K562 (cell line): ENCODE data around the gene URM1. TPM values are rescaled to one million over a fixed set of nuclear protein-coding genes. Genes with fewer than 3 reads are reported as not detected.

Source experiments
- ATAC-seq: fragments of 200-7000 bp; cut with Tn5 transposase; 3 replicates; pipeline ENCODE4 v1.9.1; 2020; ENCODE audit warnings: moderate library complexity
- BruUV-seq: library from RNA; stranded (reverse); fragments of 400-500 nt; replicated peaks from 2 replicates; lab custom pipeline; 2021; lab: Mats Ljungman, UMichigan
- CTCF ChIA-PET: fragments of 300-600 bp; formaldehyde crosslinking; extraction: SDS; loops from one replicate; lab custom pipeline; 2021; ENCODE audit warnings: low intra/inter-chr PET ratio; lab: Yijun Ruan, JAX
- POLR2A ChIA-PET: fragments of 300-600, 350-650 bp; sonication (Branson Sonifier 250); formaldehyde crosslinking; extraction: SDS; loops from one replicate; lab custom pipeline; 2021; ENCODE audit warnings: antibody characterized with exemption, inconsistent platforms; lab: Yijun Ruan, JAX
- DNase-seq, 4 experiments: peaks; one replicate each; pipeline versions ENCODE4 v3.0.0 to v3.0.0-alpha.2; 2011 to 2018; ENCODE audit warnings: low spot score in 3 of 4, mixed read lengths in 3 of 4; ENCODE audit errors: extremely low read depth in 1 of 4
- FAIRE-seq: peaks from 2 replicates; lab custom pipeline; 2011; peaks lifted over from hg19 to GRCh38; lab: Jason Lieb, UNC
- H2AFZ ChIP-seq: 2 replicates; pipeline ENCODE4 v1.6.0; 2011; ENCODE audit warnings: low read depth, low read length, control low read depth, inconsistent platforms
- H3K27ac ChIP-seq: fragments of 200-600 bp; 3 replicates; pipeline ENCODE4 v1.8.0; 2011; ENCODE audit warnings: low read depth, mild to moderate bottlenecking, control low read depth, inconsistent platforms, low read length, moderate library complexity, mixed read lengths; ENCODE audit errors: extremely low read depth
- H3K27me3 ChIP-seq, 2 experiments: fragments of 300-600 bp in 1 of 2; 2 replicates in 1 of 2; 3 replicates in 1 of 2; pipeline versions ENCODE4 v1.6.0 to v1.8.0; 2011; ENCODE audit warnings: inconsistent platforms in 2 of 2, low read length in 2 of 2, mild to moderate bottlenecking in 1 of 2, mixed read lengths in 1 of 2, moderate library complexity in 1 of 2; ENCODE audit not compliant: control insufficient read depth in 2 of 2, insufficient read depth in 2 of 2
- H3K36me3 ChIP-seq: fragments of 300-600 bp; 3 replicates; pipeline ENCODE4 v1.8.0; 2011; ENCODE audit warnings: mild to moderate bottlenecking, low read length, inconsistent platforms; ENCODE audit not compliant: control insufficient read depth, insufficient read depth
- H3K4me1 ChIP-seq, 2 experiments: fragments of 200-600 bp in 1 of 2; replicated peaks in 1 of 2; 2 replicates in 1 of 2; 3 replicates in 1 of 2; pipeline versions ENCODE4 v1.5.1 to v1.8.0; 2011; ENCODE audit warnings: inconsistent platforms in 2 of 2, low read length in 2 of 2, mild to moderate bottlenecking in 1 of 2, mixed read lengths in 1 of 2, moderate library complexity in 1 of 2; ENCODE audit not compliant: control insufficient read depth in 2 of 2, insufficient read depth in 2 of 2
- H3K4me2 ChIP-seq: 2 replicates; pipeline ENCODE4 v1.6.1; 2011; ENCODE audit warnings: low read length, control low read depth, inconsistent platforms, mixed read lengths; ENCODE audit not compliant: insufficient read depth
- H3K4me3 ChIP-seq: fragments of 200-600 bp; sonication (generic), shearing (Covaris generic); 2 replicates; pipeline ENCODE4 v1.5.1; 2016; ENCODE audit warnings: control low read depth, inconsistent platforms
- H3K79me2 ChIP-seq: fragments of 200-600 bp; 3 replicates; pipeline ENCODE4 v1.8.0; 2011; ENCODE audit warnings: low read length, inconsistent platforms; ENCODE audit not compliant: control insufficient read depth, insufficient read depth
- H3K9ac ChIP-seq, 2 experiments: 2 replicates each; pipeline versions ENCODE4 v1.6.0 to v1.6.1; 2011; ENCODE audit warnings: low read depth in 2 of 2, low read length in 2 of 2, control low read depth in 1 of 2, inconsistent platforms in 1 of 2, mild to moderate bottlenecking in 1 of 2, mixed read lengths in 1 of 2; ENCODE audit not compliant: insufficient read depth in 1 of 2
- H3K9me1 ChIP-seq: one replicate; pipeline ENCODE4 v1.6.0; 2011; ENCODE audit warnings: inconsistent platforms, mild to moderate bottlenecking, low read length, moderate library complexity; ENCODE audit not compliant: control insufficient read depth, insufficient read depth
- H3K9me3 ChIP-seq: replicated peaks from 2 replicates; pipeline ENCODE4 v1.5.1; 2011; ENCODE audit warnings: low read depth, low read length, inconsistent platforms; ENCODE audit not compliant: control insufficient read depth, insufficient read depth
- H4K20me1 ChIP-seq: replicated peaks from 2 replicates; pipeline ENCODE4 v1.6.1; 2011; ENCODE audit warnings: low read length, inconsistent platforms, mixed read lengths; ENCODE audit not compliant: control insufficient read depth, insufficient read depth
- ELF4 ChIP-seq: fragments of 450-650 bp; formaldehyde crosslinking; IDR thresholded peaks from 2 replicates; pipeline ENCODE4 v1.4.0; 2022; ENCODE audit warnings: missing genetic modification characterization
- PRDM10 ChIP-seq: fragments of 450-650 bp; IDR thresholded peaks from 2 replicates; pipeline ENCODE4 v1.6.1; 2018; ENCODE audit not compliant: partially characterized antibody
- WGBS: fragments of 100-300 bp; shearing (Covaris generic); methylation state at CpG from one replicate; pipeline ENCODE4 v1.1.6; 2016; ENCODE audit warnings: low coverage, mixed read lengths; ENCODE audit not compliant: insufficient coverage; ENCODE audit errors: missing lambda C conversion rate; 5-methylcytosine and 5-hydroxymethylcytosine counted together
- in situ Hi-C: fragments of 300-500 bp; cut with MboI; formaldehyde crosslinking; loops from 4 replicates; pipeline ENCODE4 v1.15.0; 2018; ENCODE audit warnings: inconsistent platforms, mixed read lengths
- intact Hi-C: fragments of 100-400 bp; cut with micrococcal nuclease; formaldehyde crosslinking; loops from 2 replicates; pipeline ENCODE4 v1.14.2; 2022
- polyA plus RNA-seq, 8 experiments: library from polyadenylated mRNA; depleted of rRNA in 4 of 8; stranded (reverse) in 5 of 8; unstranded in 3 of 8; fragments of >200 nt; fragmentation: Nextera tagmentation in 2 of 8; fragmentation: Illumina TruSeq in 1 of 8; extraction: Ambion mirVana in 2 of 8; extraction: Trizol in 1 of 8; gene quantifications; 2 replicates each; pipeline versions ENCODE4 v1.2.1 to v1.2.3, GENCODE V29; 2011 to 2014; ENCODE audit warnings: inconsistent platforms in 1 of 8, missing spikeins in 1 of 8
- total RNA-seq, 7 experiments: library from RNA; depleted of rRNA in 6 of 7; stranded (reverse); fragments of >200 nt in 6 of 7; fragmentation: Illumina TruSeq in 2 of 7; extraction: Trizol in 2 of 7; gene quantifications; 2 replicates each; pipeline versions ENCODE4 v1.2.1 to v1.2.3, GENCODE V29; 2011 to 2021; ENCODE audit warnings: low replicate concordance in 1 of 7

The URM1 gene
- total and polyA plus RNA-seq, 9 of the 15 experiments (the other 6 are each of a cell fraction or from before 2014, with no cell fraction given), result 10.1 to 88.9 (median 53.3) TPM

GRCh38 chr9:128384801-128385495 is 13.8 kb downstream of the URM1 start:
- WGBS, result 72% methylated on average over 7 of the region's 7 CpGs
- intact Hi-C loops, result no loop called here

More at GRCh38 chr9:128384801-128385495, 13.8 kb downstream of the URM1 start:
- Histone ChIP-seq H3K27ac (no peak overlapping the region), H3K9ac (no peak overlapping the region), H3K4me1 (no peaks in the 10 kb centered on the region), H3K79me2 (no peaks in the 10 kb centered on the region), H2AFZ (no peak overlapping the region)
- FAIRE-seq, result no peak
- DNase-seq, result no peak
- no peak for TF ChIP-seq ELF4 (CRISPR knock-in tag)
- peak; percentile 62 for TF ChIP-seq PRDM10
- TF ChIP-seq, all 486 proteins: peak for 1
- Histone ChIP-seq H3K27me3 (no peaks in the 10 kb centered on the region), H3K9me3 (no peaks in the 10 kb centered on the region), H4K20me1 (no peaks in the 10 kb centered on the region), H3K9me1 (peaks cover 5% of the 10 kb centered on the region), H3K36me3 (peaks cover 83% of the 10 kb centered on the region; the same call in 2 of the 3 replicates), H3K4me3 (no peak overlapping the region), H3K4me2 (no peak overlapping the region)
- ChIA-PET POLR2A (interaction anchor here (0.6 to 2.6 kb wide), 7 partner anchors 9 to 306 kb away, joined by 3 to 9 read pairs (median 3); partner anchors contain the start of gene URM1), CTCF (no interaction called here)
- BruUV-seq, result no TSS peak
- in situ Hi-C loops, result no loop called here
- no peak for ATAC-seq
